HL-60 (cell line): ENCODE measurements around the gene ANKRD23.

ENCODE experiments used
- DNase-seq, 2 experiments: peaks; one replicate each; pipeline ENCODE4 v3.0.0-alpha.2; 2010 to 2020; ENCODE audit warnings: low read depth in 1 of 2, low spot score in 1 of 2
- H3K27ac ChIP-seq: fragments of 250-450 bp; sonication (Bioruptor Pico); replicated peaks from 2 replicates; pipeline ENCODE4 v1.5.1; 2020; ENCODE audit warnings: mild to moderate bottlenecking, moderate library complexity
- H3K27me3 ChIP-seq: fragments of 250-450 bp; sonication (Bioruptor Pico); 2 replicates; pipeline ENCODE4 v1.5.1; 2021; ENCODE audit warnings: mild to moderate bottlenecking, moderate library complexity; ENCODE audit not compliant: insufficient read depth, poor library complexity, severe bottlenecking
- H3K4me3 ChIP-seq: replicated peaks from 2 replicates; pipeline ENCODE4 v1.5.1; 2011; ENCODE audit warnings: mild to moderate bottlenecking, control low read depth, low read length; ENCODE audit not compliant: insufficient read depth
- CTCF ChIP-seq: IDR thresholded peaks from one replicate; pipeline ENCODE4 v1.5.1; 2011; ENCODE audit warnings: low read length, control low read depth, inconsistent platforms; ENCODE audit not compliant: insufficient read depth
- GABPA ChIP-seq: IDR thresholded peaks from 2 replicates; pipeline ENCODE4 v1.6.1; 2012; ENCODE audit warnings: low read depth
- POLR2AphosphoS5 ChIP-seq: IDR thresholded peaks from 2 replicates; pipeline ENCODE4 v1.6.1; 2012; ENCODE audit warnings: low read depth
- SPI1 ChIP-seq: IDR thresholded peaks from 2 replicates; pipeline ENCODE4 v1.6.1; 2012; ENCODE audit warnings: low read depth, mild to moderate bottlenecking, borderline replicate concordance
- long read RNA-seq: library from polyadenylated mRNA; unstranded; transcript quantifications from one replicate; pipeline ENCODE4 v2.0.0, GENCODE V29; 2020
- TF ChIP-seq, protein P1 (sequence below): IDR thresholded peaks from 2 replicates; pipeline ENCODE4 v1.6.1; 2012; ENCODE audit warnings: low read depth; ENCODE audit not compliant: insufficient replicate concordance

Gene ANKRD23
- long read RNA-seq, partial matches to known transcripts, result 4 of 16 reads
- long read RNA-seq, other reads (novel, unspliced or antisense), result 12 of 16 reads

DNA sequence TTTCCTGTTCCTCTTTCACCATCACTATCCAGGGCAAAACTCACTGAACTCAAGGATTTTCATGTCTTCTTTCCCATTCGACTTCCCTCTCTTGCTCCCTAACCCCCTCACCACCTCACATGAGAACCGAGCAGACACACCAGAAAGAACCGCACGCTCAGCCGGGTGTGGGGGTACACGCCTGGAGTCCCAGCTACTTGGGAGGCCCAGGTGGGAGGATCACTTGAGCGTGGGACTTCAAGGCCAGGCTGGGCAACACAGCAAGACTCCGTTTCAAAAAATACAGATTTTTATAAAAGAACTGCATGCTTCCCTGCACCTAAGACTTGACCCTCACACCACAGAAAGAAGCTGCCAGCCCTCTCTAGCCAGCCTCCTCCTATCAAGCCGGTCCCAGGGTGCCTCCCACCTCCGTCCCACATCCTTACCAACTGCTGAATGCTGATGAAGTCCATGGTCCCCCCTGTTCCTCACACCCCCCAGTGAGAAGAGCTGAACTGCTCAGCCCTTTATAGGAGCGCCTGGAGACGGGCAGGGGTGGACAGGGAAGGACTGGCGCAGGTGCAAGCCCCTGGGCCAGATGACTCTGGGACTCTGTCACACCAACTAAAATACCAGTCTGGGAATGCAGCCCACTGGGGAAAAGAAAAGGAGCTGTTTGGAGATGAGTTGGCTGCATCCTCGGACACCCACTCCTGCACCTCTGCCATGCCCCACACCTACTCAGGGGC, at the start of gene ANKRD23:
Gene ANKRD23 (minus strand): TSS at position 484 of the 731 bp plus-strand sequence. CDS start 29 bp downstream, at position 455.
- TF ChIP-seq CTCF, result no peak
- TF ChIP-seq POLR2AphosphoS5, result no peak
- TF ChIP-seq GABPA, result no peak
- TF ChIP-seq SPI1, result no peak
- TF ChIP-seq, protein P1, sequence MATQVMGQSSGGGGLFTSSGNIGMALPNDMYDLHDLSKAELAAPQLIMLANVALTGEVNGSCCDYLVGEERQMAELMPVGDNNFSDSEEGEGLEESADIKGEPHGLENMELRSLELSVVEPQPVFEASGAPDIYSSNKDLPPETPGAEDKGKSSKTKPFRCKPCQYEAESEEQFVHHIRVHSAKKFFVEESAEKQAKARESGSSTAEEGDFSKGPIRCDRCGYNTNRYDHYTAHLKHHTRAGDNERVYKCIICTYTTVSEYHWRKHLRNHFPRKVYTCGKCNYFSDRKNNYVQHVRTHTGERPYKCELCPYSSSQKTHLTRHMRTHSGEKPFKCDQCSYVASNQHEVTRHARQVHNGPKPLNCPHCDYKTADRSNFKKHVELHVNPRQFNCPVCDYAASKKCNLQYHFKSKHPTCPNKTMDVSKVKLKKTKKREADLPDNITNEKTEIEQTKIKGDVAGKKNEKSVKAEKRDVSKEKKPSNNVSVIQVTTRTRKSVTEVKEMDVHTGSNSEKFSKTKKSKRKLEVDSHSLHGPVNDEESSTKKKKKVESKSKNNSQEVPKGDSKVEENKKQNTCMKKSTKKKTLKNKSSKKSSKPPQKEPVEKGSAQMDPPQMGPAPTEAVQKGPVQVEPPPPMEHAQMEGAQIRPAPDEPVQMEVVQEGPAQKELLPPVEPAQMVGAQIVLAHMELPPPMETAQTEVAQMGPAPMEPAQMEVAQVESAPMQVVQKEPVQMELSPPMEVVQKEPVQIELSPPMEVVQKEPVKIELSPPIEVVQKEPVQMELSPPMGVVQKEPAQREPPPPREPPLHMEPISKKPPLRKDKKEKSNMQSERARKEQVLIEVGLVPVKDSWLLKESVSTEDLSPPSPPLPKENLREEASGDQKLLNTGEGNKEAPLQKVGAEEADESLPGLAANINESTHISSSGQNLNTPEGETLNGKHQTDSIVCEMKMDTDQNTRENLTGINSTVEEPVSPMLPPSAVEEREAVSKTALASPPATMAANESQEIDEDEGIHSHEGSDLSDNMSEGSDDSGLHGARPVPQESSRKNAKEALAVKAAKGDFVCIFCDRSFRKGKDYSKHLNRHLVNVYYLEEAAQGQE, result no peak
- no peak for DNase-seq
- H3K27ac ChIP-seq, result no peak within 1 kb of the TSS
- no peak within 1 kb of the TSS for H3K4me3 ChIP-seq
- no peaks in the 10 kb centered on the region for H3K27me3 ChIP-seq

DNA sequence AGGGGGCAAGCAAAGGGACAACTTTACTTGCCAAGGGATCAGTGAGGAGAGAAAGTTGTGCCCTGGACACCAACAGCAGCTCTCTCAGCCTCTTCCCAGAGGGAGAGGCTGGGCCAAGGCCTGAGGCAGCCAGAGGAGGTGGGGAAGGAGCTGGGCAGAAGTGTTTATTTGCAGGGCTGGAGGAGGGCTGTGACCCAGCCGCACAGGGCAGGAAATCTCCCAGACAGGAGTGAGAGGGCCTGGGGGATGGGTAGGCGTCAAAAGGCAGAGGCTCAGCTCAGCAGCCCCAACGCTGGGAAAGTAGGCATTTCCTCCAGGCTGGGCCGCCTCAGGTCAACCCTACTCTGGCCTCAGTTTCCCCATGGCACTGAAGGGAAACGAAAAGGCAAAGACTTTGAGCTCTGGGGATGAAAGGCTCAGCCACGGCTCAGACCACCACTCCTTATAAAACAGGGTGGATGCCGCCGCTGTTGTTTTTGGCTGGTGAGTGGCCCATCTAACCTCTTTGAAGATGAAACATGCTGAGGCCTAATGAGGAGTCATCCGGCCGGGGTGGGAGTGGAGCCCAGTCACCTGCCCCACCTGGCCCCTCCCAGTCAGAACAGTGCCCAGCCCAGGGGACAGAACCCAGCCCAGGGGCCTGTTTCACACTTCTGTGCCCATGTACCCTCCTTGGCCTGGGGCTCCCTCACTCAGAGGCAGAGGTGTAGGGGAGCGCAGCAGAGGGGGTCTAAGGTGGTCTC, 47.9 kb upstream of the ANKRD23 start:
- no peaks in the 10 kb centered on the region for H3K27me3 ChIP-seq
- TF ChIP-seq, protein P1, result no peak
- TF ChIP-seq POLR2AphosphoS5 (no peak), GABPA (no peak), CTCF (no peak), SPI1 (no peak)
- H3K4me3 ChIP-seq, result no peak overlapping the region
- H3K27ac ChIP-seq, result no peak overlapping the region
- no peak for DNase-seq

DNA sequence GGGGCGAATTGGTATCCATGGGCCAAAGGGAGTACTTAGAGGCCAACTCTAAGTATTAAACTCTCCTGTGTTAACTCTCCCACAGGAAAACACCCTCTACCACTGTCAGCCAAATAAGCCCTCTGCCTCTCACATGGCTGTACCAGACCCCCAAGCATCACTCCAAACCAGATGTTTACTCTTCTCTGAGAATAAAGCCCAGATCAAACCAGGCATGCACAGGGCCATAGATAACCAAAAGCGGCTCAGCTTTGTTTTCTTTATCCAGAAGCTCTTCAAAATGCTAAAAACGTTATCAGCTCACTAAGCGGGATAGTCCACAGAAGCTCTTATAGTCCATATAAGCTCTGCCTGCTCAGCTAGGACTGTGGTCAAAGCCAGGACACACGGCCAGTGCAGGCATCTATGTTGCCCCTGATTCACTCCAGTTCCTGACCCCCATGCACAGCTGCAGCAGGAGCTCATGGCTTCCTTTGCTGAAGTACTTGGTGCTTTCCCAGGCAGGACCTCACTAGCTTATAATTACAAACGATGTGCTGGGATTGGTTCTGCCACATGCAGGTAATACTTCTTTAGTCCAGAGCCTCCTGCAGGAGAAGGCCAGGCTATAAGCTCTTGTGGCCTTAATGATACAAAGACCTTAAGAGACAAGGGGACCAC, 47.0 kb upstream of the ANKRD23 start:
- DNase-seq, result no peak
- TF ChIP-seq POLR2AphosphoS5 (no peak), GABPA (no peak), SPI1 (no peak), CTCF (no peak)
- TF ChIP-seq, protein P1, result no peak
- no peak overlapping the region for H3K27ac ChIP-seq
- H3K27me3 ChIP-seq, result no peaks in the 10 kb centered on the region
- H3K4me3 ChIP-seq, result no peak overlapping the region
